HG02798 (cell line): Measurements from ENCODE around the gene C9.
"Not testable (repeated sequence)": the region's sequence is repeated elsewhere in the genome, so short reads cannot be mapped to it uniquely, and the experiment has no call there.

ENCODE experiments used
- ATAC-seq: cut with Tn5 transposase; IDR thresholded peaks from one replicate; pipeline ENCODE4 v1.9.1; 2021; ENCODE audit warnings: mild to moderate bottlenecking; ENCODE audit not compliant: unreplicated experiment, poor library complexity

Gene C9

GRCh38 chr5:39364367-39364766 lies at the start of gene C9:
Gene C9 (minus strand): TSS chr5:39364495. CDS start chr5:39364464, 31 bp downstream.
- no peak for ATAC-seq

GRCh38 chr5:39413771-39414170 lies 49.5 kb upstream of the C9 start:
- ATAC-seq, result no peak

GRCh38 chr5:39412721-39413394 lies 48.6 kb upstream of the C9 start:
- ATAC-seq, result no peak

GRCh38 chr5:39411985-39412384 lies 47.7 kb upstream of the C9 start:
- ATAC-seq, result no peak

- ATAC-seq, result no peak
Observed at GRCh38 chr5:39411061-39411460, 46.8 kb upstream of the C9 start.

GRCh38 chr5:39409033-39409432 lies 44.7 kb upstream of the C9 start:
- ATAC-seq, result no peak

GRCh38 chr5:39405083-39405843 lies 41.0 kb upstream of the C9 start:
- ATAC-seq, result no peak

- not testable (repeated sequence) for ATAC-seq
Observed at GRCh38 chr5:39403761-39404160, 39.5 kb upstream of the C9 start.

- not testable (repeated sequence) for ATAC-seq
Observed at GRCh38 chr5:39402140-39402539, 37.8 kb upstream of the C9 start.

GRCh38 chr5:39400713-39401578 lies 36.7 kb upstream of the C9 start:
- no peak for ATAC-seq

GRCh38 chr5:39399135-39400036 lies 35.1 kb upstream of the C9 start:
- no peak for ATAC-seq

- ATAC-seq, result no peak
Observed at GRCh38 chr5:39396843-39397242, 32.5 kb upstream of the C9 start.

GRCh38 chr5:39395521-39395920 lies 31.2 kb upstream of the C9 start:
- no peak for ATAC-seq

GRCh38 chr5:39394946-39395345 lies 30.7 kb upstream of the C9 start:
- ATAC-seq, result no peak

GRCh38 chr5:39390945-39391344 lies 26.6 kb upstream of the C9 start:
- no peak for ATAC-seq

- no peak for ATAC-seq
Observed at GRCh38 chr5:39387293-39387692, 23.0 kb upstream of the C9 start.

GRCh38 chr5:39384271-39384670 lies 20.0 kb upstream of the C9 start:
- no peak for ATAC-seq

- ATAC-seq, result no peak
Observed at GRCh38 chr5:39381376-39381775, 17.1 kb upstream of the C9 start.

GRCh38 chr5:39379693-39380092 lies 15.4 kb upstream of the C9 start:
- no peak for ATAC-seq

GRCh38 chr5:39377613-39378012 lies 13.3 kb upstream of the C9 start:
- ATAC-seq, result no peak
